NCI-H128 (cell line): ENCODE data around the gene ITGB2.
"Not testable (repeated sequence)": the region's sequence is repeated elsewhere in the genome, so short reads cannot be mapped to it uniquely, and the experiment has no call there.

Experiments
- DNase-seq: peaks from one replicate; lab custom pipeline; 2025; ENCODE audit not compliant: unreplicated experiment; lab: John Stamatoyannopoulos, UW

The ITGB2 gene

GRCh38 chr21:44927587-44928461 lies 7.1 kb upstream of the ITGB2 start:
- DNase-seq, result no peak

GRCh38 chr21:44927259-44927586 lies 6.5 kb upstream of the ITGB2 start:
- no peak for DNase-seq

GRCh38 chr21:44926331-44927101 lies 5.8 kb upstream of the ITGB2 start:
- no peak for DNase-seq

GRCh38 chr21:44925378-44925755 lies 4.7 kb upstream of the ITGB2 start:
- DNase-seq, result no peak

GRCh38 chr21:44924606-44925377 lies 4.1 kb upstream of the ITGB2 start:
- no peak for DNase-seq

- no peak for DNase-seq
Observed at GRCh38 chr21:44923480-44924084, 2.9 kb upstream of the ITGB2 start.

- no peak for DNase-seq
Observed at GRCh38 chr21:44921928-44922327, 1.2 kb upstream of the ITGB2 start.

GRCh38 chr21:44919913-44920693 lies 596 bp downstream of the ITGB2 start:
- no peak for DNase-seq

GRCh38 chr21:44919111-44919912 lies 1.4 kb downstream of the ITGB2 start:
- no peak for DNase-seq

GRCh38 chr21:44918581-44919033 lies 2.1 kb downstream of the ITGB2 start:
- DNase-seq, result no peak

GRCh38 chr21:44918107-44918470 lies 2.6 kb downstream of the ITGB2 start:
- no peak for DNase-seq

GRCh38 chr21:44917446-44918106 lies 3.1 kb downstream of the ITGB2 start:
- DNase-seq, result no peak

- no peak for DNase-seq
Observed at GRCh38 chr21:44916965-44917364, 3.7 kb downstream of the ITGB2 start.

GRCh38 chr21:44914176-44914874 lies 6.4 kb downstream of the ITGB2 start:
- no peak for DNase-seq

GRCh38 chr21:44913425-44914175 lies 7.1 kb downstream of the ITGB2 start:
- no peak for DNase-seq

GRCh38 chr21:44912506-44913412 lies 7.9 kb downstream of the ITGB2 start:
- not testable (repeated sequence) for DNase-seq

- DNase-seq, result no peak
Observed at GRCh38 chr21:44912158-44912473, 8.6 kb downstream of the ITGB2 start.
